CD4-positive, alpha-beta T cell treated with Interleukin-6 for 4 hours (primary cell): ENCODE data around the gene KCNIP4.

Experiments
- DNase-seq: peaks from one replicate; pipeline ENCODE4 v3.0.0-alpha.2; 2020; ENCODE audit warnings: mixed read lengths

Gene KCNIP4

GRCh38 chr4:21900211-21900610 is 48.4 kb downstream of the KCNIP4 start:
- DNase-seq, result no peak

DNA sequence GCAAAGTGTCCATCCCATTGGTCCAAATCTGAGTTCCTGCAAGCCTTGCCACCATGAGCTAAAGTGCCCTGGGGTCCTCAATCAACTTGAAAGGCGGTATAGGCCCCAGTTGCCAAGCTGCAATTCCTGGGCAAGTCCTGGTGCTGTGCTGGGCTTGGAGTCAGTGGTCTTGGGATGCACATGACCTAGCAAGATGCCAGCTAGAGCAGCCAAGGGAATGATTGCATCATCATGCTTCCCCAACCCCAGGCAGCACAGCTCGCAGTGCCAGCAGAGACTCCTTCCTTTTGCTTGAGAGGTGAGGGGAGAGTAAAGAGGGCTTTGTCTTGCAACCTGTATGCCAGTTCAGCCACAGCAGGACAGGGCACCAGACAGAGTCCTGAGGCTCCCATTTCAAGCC is 50.5 kb downstream of the KCNIP4 start:
- DNase-seq, result no peak

- no peak for DNase-seq
These were observed 51.8 kb downstream of the KCNIP4 start for GRCh38 chr4:21896767-21897166.

GRCh38 chr4:21893136-21893535 is 55.4 kb downstream of the KCNIP4 start:
- DNase-seq, result no peak

GRCh38 chr4:21890231-21890630 is 58.3 kb downstream of the KCNIP4 start:
- no peak for DNase-seq

- no peak for DNase-seq
These were observed 60.2 kb downstream of the KCNIP4 start for GRCh38 chr4:21888195-21888976.

DNA sequence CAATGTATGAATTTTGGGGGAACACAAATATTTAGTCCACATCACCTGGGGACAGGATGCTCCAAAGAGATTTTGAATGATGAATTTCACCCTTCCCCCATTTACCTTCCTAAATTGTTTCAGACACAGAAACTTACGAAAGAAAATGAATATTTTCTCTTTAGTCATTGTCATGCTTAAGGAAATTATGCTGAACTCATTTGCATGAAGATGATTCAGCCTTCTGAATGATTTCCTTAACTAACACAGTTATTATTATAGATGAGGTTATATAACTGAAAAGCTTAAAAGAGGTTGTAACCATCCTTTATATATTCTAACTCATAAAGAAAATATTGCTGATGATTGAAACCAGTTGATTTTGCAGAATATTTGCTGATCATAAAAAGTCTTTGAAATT is 61.1 kb downstream of the KCNIP4 start:
- DNase-seq, result no peak

GRCh38 chr4:21885770-21886169 is 62.8 kb downstream of the KCNIP4 start:
- DNase-seq, result no peak

- no peak for DNase-seq
These were observed 63.3 kb downstream of the KCNIP4 start for GRCh38 chr4:21885241-21885640.

DNA sequence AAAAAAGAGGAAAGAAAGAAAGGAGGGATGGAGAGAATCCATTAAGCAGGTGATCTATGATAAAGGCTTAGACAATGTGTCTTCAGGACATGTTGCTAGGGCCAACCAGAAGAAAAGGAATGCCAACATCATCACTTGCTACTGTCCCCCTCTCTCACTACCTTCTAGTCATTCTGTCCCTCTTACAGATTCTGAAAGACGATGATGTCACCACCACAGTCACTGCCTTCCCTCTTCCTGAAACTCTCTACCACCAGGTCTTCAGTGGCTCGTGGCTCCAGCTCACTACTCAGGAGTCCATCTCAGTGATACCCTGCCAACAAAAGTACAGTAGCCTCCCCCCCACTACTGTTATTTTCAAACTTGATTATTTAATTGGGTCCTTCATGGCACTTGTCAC is 64.0 kb downstream of the KCNIP4 start:
- DNase-seq, result no peak

DNA sequence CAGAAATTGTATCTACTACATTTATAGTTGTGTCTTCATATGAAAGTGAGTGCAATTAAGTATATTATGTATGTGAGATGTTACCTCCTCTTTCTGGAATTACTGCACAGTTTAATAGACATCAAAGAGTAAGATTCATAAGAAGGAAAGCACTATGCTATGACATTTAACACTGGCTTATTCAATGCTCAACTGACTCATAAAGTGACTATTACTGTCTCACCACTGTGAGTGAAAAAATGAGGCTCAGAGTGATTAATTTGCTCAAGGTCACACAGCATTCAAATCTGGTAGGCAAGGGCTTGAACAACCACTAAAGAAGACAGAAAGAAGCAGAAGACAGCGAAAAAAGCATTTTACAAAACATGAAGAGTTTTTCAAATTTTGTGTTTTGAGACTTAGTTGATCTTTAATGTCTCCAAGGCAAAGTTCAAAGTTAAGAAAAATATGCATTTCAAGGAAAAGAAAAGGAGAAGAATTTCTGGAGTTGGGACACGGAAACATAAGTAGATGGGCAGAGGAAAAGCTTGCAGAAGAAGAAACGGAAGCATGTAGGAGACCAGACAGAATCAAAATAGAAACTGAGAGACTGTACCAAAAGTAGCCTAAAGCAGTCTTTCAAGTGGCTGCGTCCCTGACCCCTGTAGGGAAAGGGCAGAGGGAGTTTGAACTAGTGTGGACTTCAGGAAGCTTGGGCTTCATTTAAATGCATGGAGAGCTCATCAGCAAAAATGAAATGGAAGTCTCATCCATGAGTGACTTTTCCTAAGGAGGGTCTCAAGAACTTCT is 66.3 kb downstream of the KCNIP4 start:
- no peak for DNase-seq

DNA sequence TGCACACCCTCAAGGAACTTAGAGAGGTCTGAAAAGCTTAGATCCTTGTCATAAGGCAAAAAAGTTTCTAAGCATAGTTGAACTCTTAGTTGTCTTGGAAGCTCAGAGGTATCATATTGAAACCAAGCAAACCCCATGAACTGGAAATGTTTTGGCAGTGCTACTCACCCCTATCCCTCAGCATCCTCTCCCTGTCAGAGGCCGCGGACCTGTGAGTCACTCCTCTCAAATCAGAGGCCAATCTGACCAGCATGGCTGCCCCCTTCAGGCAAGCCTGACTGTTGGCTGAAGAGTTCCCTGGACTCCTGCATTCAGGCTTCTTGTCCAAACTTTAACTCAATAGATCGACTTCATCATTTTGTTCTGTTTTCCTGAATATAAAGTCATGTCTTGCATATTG is 69.4 kb downstream of the KCNIP4 start:
- DNase-seq, result no peak

- no peak for DNase-seq
These were observed 71.9 kb downstream of the KCNIP4 start for GRCh38 chr4:21876711-21877110.

DNA sequence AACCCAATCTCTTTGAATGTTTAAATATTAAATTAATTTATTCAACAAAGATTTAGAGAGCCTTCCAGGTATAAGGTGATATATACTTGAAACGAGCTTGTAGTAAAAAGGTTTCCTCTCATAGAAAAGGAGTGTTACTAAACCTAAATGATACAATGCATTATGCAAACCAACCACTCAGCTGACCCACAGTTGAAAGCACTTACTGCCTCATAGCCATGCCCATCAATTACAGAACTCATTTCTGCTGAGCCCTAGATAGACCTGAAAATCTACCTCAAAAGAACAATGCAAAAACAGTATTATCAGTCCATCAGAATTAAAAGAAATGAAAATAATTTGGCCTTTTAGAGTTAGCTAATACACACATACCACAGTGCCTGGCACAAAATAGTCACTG is 75.4 kb downstream of the KCNIP4 start:
- DNase-seq, result no peak

GRCh38 chr4:21872101-21872500 is 76.5 kb downstream of the KCNIP4 start:
- no peak for DNase-seq

DNA sequence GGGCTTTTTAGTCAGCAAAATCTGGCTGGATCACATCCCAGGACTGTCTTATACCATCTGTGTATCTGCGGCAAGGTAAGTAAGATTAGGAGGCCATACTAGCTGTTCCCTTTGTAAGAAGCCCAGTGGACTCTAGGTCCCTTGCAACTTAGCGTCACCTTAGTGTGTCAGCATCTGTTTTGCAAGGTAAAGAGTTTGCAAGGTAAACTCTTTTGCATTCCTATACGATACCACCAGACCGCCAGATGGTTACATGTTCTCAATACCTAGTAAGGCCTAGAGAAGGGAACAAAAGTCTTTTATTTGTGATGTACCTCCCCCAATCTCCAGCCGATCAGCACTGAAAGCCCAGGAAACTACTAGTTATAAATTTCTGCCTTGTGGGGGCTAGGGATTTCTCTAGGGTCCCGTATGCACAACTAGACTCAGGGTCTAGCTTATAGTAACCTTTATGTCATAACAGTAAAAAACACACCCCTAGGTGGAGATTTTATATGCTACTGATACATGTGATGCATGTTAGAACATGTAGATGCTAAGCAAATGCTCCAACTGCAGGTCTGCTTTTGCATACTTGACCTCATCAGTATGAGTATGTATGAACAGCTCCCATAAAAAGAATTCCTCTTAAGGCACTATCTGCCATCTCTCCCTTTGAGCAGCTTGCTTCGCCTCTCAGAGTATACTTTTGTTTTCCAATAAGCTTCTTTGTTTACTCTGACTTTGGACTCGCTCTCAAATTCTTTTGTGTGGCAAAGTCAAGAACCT is 78.4 kb downstream of the KCNIP4 start:
- DNase-seq, result no peak

GRCh38 chr4:21864686-21865085 is 83.9 kb downstream of the KCNIP4 start:
- DNase-seq, result no peak

DNA sequence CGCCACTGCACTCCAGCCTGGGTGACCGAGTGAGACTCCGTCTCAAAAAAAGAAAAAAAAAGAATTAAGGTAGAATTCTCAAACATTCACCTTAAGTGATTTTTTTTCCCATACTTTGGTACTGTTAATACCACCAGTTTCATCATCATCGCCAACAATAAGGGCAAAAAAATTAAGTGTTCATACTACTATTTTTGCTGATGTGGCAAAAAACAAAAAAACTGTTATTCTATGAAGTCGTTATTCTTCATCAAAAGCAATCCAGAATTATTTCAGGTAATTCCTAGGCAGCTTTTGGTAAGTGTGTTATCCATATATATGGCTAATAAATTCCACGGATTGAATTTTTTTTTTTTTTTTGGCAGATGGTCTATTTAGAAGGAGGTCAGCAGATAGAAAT is 85.7 kb downstream of the KCNIP4 start:
- no peak for DNase-seq

GRCh38 chr4:21858971-21859370 is 89.6 kb downstream of the KCNIP4 start:
- DNase-seq, result no peak

- no peak for DNase-seq
These were observed 91.8 kb downstream of the KCNIP4 start for GRCh38 chr4:21856754-21857153.

DNA sequence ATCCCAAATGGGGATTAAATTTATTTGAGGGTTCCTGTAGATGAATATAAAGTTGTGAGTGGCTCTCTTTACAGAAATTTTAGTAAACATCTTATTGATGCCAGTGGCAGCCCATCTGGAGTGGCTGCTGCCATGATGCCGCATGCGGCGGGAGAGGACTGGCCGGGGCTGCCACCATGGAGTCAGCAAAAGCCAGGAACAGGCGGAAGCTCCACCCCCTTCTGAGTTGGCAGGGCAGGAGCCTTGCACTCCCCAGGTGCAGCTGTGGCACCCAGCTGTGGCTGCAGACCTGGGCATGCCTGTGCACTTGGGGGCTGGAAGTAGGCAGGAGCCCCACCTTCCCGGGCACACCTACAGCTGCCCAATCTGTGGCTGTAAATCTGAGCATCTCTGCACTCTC is 92.3 kb downstream of the KCNIP4 start:
- no peak for DNase-seq

DNA sequence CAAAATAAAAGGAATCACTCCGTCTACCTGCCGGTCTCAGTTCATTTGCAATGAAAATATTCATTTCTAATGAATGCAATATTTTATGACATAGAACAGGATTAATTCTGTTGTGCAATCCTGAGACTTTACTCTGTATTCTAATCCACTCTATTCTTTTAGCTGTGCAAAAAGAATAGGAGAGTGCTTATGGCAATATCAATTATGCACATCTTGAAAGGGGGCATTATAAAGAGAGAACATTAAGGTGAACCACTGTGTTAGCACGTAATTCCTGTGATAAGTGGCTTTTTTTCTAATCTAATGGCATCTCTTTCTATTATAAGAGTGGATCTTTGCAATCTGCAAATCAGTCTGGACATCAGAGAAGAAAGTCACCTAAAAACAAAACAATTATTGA is 99.5 kb downstream of the KCNIP4 start:
- DNase-seq, result no peak

GRCh38 chr4:21848021-21848420 is 100.6 kb downstream of the KCNIP4 start:
- no peak for DNase-seq

- no peak for DNase-seq
These were observed 102.9 kb downstream of the KCNIP4 start for GRCh38 chr4:21845663-21846062.
